ENCODE measurements around the gene TTC39A.

The TTC39A gene

GRCh38 chr1:51301152-51301843, 29.1 kb downstream of the TTC39A start:
- H3K4me1 ChIP-seq (ENCODE audit: insufficient read depth, low read length, poor library complexity, severe bottlenecking) = peaks cover 10% of the 10 kb centered on the region
- H3K36me3 ChIP-seq (ENCODE audit: insufficient read depth, low read length) = no peaks in the 10 kb centered on the region
- H3K9me2 ChIP-seq (replicated peaks; ENCODE audit: low read depth, low read length) = no peaks in the 10 kb centered on the region
- no peak overlapping the region for H3K4me3 ChIP-seq (ENCODE audit: low read length, poor library complexity, severe bottlenecking)
- H3F3A ChIP-seq (ENCODE audit: low read depth) = no peaks in the 10 kb centered on the region
- H2AFZ ChIP-seq (ENCODE audit: low read length) = peak overlapping the region; percentile 75
- no peaks in the 10 kb centered on the region for H3K9me3 ChIP-seq (ENCODE audit: insufficient read depth, low read depth, low read length)
- no peaks in the 10 kb centered on the region for H3K79me2 ChIP-seq (ENCODE audit: insufficient read depth, low read length)
- no peak overlapping the region for H3K9ac ChIP-seq (ENCODE audit: low read depth, low read length, poor library complexity, severe bottlenecking)
- TF ChIP-seq CTCF (conservative IDR thresholded peaks at IDR 0.05; ENCODE audit: low read length) (no peak), EZH2phosphoT487 (IDR thresholded peaks at IDR 0.05; ENCODE audit: borderline replicate concordance) (no peak)
- no peaks in the 10 kb centered on the region for H3K27me3 ChIP-seq (ENCODE audit: insufficient read depth, low read length, poor library complexity, severe bottlenecking)
- no peaks in the 10 kb centered on the region for H4K20me1 ChIP-seq (ENCODE audit: insufficient read depth, low read length, poor library complexity, severe bottlenecking)
- no peak overlapping the region for H3K4me2 ChIP-seq (ENCODE audit: low read depth, low read length, poor library complexity, severe bottlenecking)

GRCh38 chr1:51299981-51300670, 30.2 kb downstream of the TTC39A start:
- Histone ChIP-seq H3K9ac (ENCODE audit: low read depth, low read length, poor library complexity, severe bottlenecking) (no peak overlapping the region), H3K79me2 (ENCODE audit: insufficient read depth, low read length) (no peaks in the 10 kb centered on the region), H3K4me2 (ENCODE audit: low read depth, low read length, poor library complexity, severe bottlenecking) (no peak overlapping the region), H3K9me2 (replicated peaks; ENCODE audit: low read depth, low read length) (no peaks in the 10 kb centered on the region), H2AFZ (ENCODE audit: low read length) (no peak overlapping the region), H3K36me3 (ENCODE audit: insufficient read depth, low read length) (no peaks in the 10 kb centered on the region), H3F3A (ENCODE audit: low read depth) (no peaks in the 10 kb centered on the region), H3K4me3 (ENCODE audit: low read length, poor library complexity, severe bottlenecking) (no peak overlapping the region), H3K4me1 (ENCODE audit: insufficient read depth, low read length, poor library complexity, severe bottlenecking) (peaks cover 10% of the 10 kb centered on the region), H3K9me3 (ENCODE audit: insufficient read depth, low read depth, low read length) (no peaks in the 10 kb centered on the region), H3K27me3 (ENCODE audit: insufficient read depth, low read length, poor library complexity, severe bottlenecking) (no peaks in the 10 kb centered on the region), H4K20me1 (ENCODE audit: insufficient read depth, low read length, poor library complexity, severe bottlenecking) (no peaks in the 10 kb centered on the region)
- TF ChIP-seq CTCF (conservative IDR thresholded peaks at IDR 0.05; ENCODE audit: low read length) = no peak
- no peak for TF ChIP-seq EZH2phosphoT487 (IDR thresholded peaks at IDR 0.05; ENCODE audit: borderline replicate concordance)

- H3K9me2 ChIP-seq (replicated peaks; ENCODE audit: low read depth, low read length) = no peaks in the 10 kb centered on the region
- no peak for TF ChIP-seq CTCF (conservative IDR thresholded peaks at IDR 0.05; ENCODE audit: low read length)
- no peaks in the 10 kb centered on the region for H3F3A ChIP-seq (ENCODE audit: low read depth)
Observed at GRCh38 chr1:51299185-51299885, 31.0 kb downstream of the TTC39A start.

More at GRCh38 chr1:51299185-51299885, 31.0 kb downstream of the TTC39A start:
- Histone ChIP-seq H3K79me2 (ENCODE audit: insufficient read depth, low read length) (no peaks in the 10 kb centered on the region), H4K20me1 (ENCODE audit: insufficient read depth, low read length, poor library complexity, severe bottlenecking) (no peaks in the 10 kb centered on the region), H3K27me3 (ENCODE audit: insufficient read depth, low read length, poor library complexity, severe bottlenecking) (no peaks in the 10 kb centered on the region), H3K4me3 (ENCODE audit: low read length, poor library complexity, severe bottlenecking) (no peak overlapping the region), H3K9me3 (ENCODE audit: insufficient read depth, low read depth, low read length) (no peaks in the 10 kb centered on the region), H3K36me3 (ENCODE audit: insufficient read depth, low read length) (no peaks in the 10 kb centered on the region), H2AFZ (ENCODE audit: low read length) (no peak overlapping the region), H3K9ac (ENCODE audit: low read depth, low read length, poor library complexity, severe bottlenecking) (no peak overlapping the region), H3K4me2 (ENCODE audit: low read depth, low read length, poor library complexity, severe bottlenecking) (no peak overlapping the region), H3K4me1 (ENCODE audit: insufficient read depth, low read length, poor library complexity, severe bottlenecking) (peaks cover 10% of the 10 kb centered on the region)
